Prostate gland (tissue), 2 donors: Measurements from ENCODE around the gene DCC. TPM values are rescaled to one million over a fixed set of nuclear protein-coding genes. Genes with fewer than 3 reads are reported as not detected.

ENCODE experiments used
- DNase-seq: peaks from one replicate; pipeline ENCODE4 v3.0.0-alpha.2; 2019; ENCODE audit warnings: low spot score
- H3K27ac ChIP-seq, 2 donors: fragments of 200-600 bp; sonication (generic); 2 replicates each; pipeline ENCODE4 v1.5.1; 2017 to 2019
- H3K27me3 ChIP-seq: fragments of 200-600 bp; sonication (generic); replicated peaks from 2 replicates; pipeline ENCODE4 v1.5.1; 2019; ENCODE audit not compliant: insufficient read depth
- H3K36me3 ChIP-seq, 2 donors: fragments of 200-600 bp; sonication (generic); 1 replicate in 1 of 2; 2 replicates in 1 of 2; pipeline versions ENCODE4 v1.5.1 to v1.8.1; 2017 to 2019
- H3K4me1 ChIP-seq: fragments of 200-600 bp; sonication (generic); replicated peaks from 2 replicates; pipeline ENCODE4 v1.5.1; 2019
- H3K4me3 ChIP-seq, 2 donors: fragments of 200-600 bp; sonication (generic); 2 replicates each; pipeline ENCODE4 v1.5.1; 2017 to 2019
- H3K9me3 ChIP-seq: fragments of 200-600 bp; sonication (generic); 2 replicates; pipeline ENCODE4 v1.5.1; 2017
- CTCF ChIP-seq, 4 experiments: fragments of 200-600 bp in 2 of 4; fragments of 450-650 bp in 2 of 4; sonication (generic) in 2 of 4; IDR thresholded peaks; 1 replicate in 3 of 4; 2 replicates in 1 of 4; pipeline ENCODE4 v1.5.1; 2016 to 2019; ENCODE audit warnings: antibody characterized with exemption in 4 of 4, mild to moderate bottlenecking in 2 of 4, moderate library complexity in 2 of 4
- POLR2A ChIP-seq: fragments of 450-650 bp; IDR thresholded peaks from one replicate; pipeline ENCODE4 v1.6.1; 2016; ENCODE audit warnings: antibody characterized with exemption, mild to moderate bottlenecking
- POLR2AphosphoS5 ChIP-seq: sonication (generic); formaldehyde crosslinking; IDR thresholded peaks from one replicate; pipeline ENCODE4 v1.6.1; 2017; ENCODE audit warnings: antibody characterized with exemption
- WGBS: methylation state at CpG from one replicate; pipeline ENCODE4 v1.1.5; 2018; 5-methylcytosine and 5-hydroxymethylcytosine counted together
- intact Hi-C: fragments of 100-400 bp; cut with DNase I; formaldehyde crosslinking; loops from one replicate; pipeline ENCODE4 v1.14.2; 2022
- total RNA-seq, 2 donors: library from RNA; depleted of rRNA; stranded (reverse); fragments of >200 nt; gene quantifications; one replicate each; pipeline ENCODE4 v1.1.0, GENCODE V29; 2016

Gene DCC
- total RNA-seq, 2 donors from 2014 or later, result 0.55 to 3.7 TPM

- H3K27ac ChIP-seq, result no peak overlapping the region
- TF ChIP-seq POLR2AphosphoS5 (no peak), POLR2A (no peak), CTCF (IDR thresholded peaks at IDR 0.05) (no peak)
- H3K9me3 ChIP-seq, result no peaks in the 10 kb centered on the region
- H3K36me3 ChIP-seq, result no peaks in the 10 kb centered on the region
- intact Hi-C loops, result no loop called here
- no peak for DNase-seq
- H3K4me3 ChIP-seq, result no peak overlapping the region
- no peaks in the 10 kb centered on the region for H3K27me3 ChIP-seq
- no peaks in the 10 kb centered on the region for H3K4me1 ChIP-seq
Observed at GRCh38 chr18:52691841-52692240, 351.8 kb downstream of the DCC start.

GRCh38 chr18:52694804-52695203 lies 354.8 kb downstream of the DCC start:
- TF ChIP-seq CTCF (IDR thresholded peaks at IDR 0.05) (no peak), POLR2AphosphoS5 (no peak), POLR2A (no peak)
- H3K4me1 ChIP-seq, result no peaks in the 10 kb centered on the region
- H3K4me3 ChIP-seq, result no peak overlapping the region
- H3K9me3 ChIP-seq, result no peaks in the 10 kb centered on the region
- intact Hi-C loops, result no loop called here
- no peaks in the 10 kb centered on the region for H3K27me3 ChIP-seq
- H3K27ac ChIP-seq, result no peak overlapping the region
- WGBS, result 72% methylated on average over 1 of the region's 1 CpG
- H3K36me3 ChIP-seq, result no peaks in the 10 kb centered on the region
- DNase-seq, result no peak

- Histone ChIP-seq H3K4me3 (no peak overlapping the region), H3K27me3 (no peaks in the 10 kb centered on the region), H3K27ac (no peak overlapping the region), H3K9me3 (no peaks in the 10 kb centered on the region), H3K36me3 (no peaks in the 10 kb centered on the region), H3K4me1 (no peaks in the 10 kb centered on the region)
- 89% methylated on average over 9 of the region's 9 CpGs for WGBS
- intact Hi-C loops, result no loop called here
- TF ChIP-seq POLR2AphosphoS5 (no peak), POLR2A (no peak), CTCF (IDR thresholded peaks at IDR 0.05) (no peak)
- no peak for DNase-seq
Observed at GRCh38 chr18:52700116-52700515, 360.1 kb downstream of the DCC start.

- H3K27me3 ChIP-seq, result no peaks in the 10 kb centered on the region
- TF ChIP-seq POLR2A (no peak), POLR2AphosphoS5 (no peak)
- intact Hi-C loops, result no loop called here
- no peaks in the 10 kb centered on the region for H3K4me1 ChIP-seq
- no peaks in the 10 kb centered on the region for H3K9me3 ChIP-seq
- H3K4me3 ChIP-seq, result no peak overlapping the region
- WGBS, result 55% methylated on average over 2 of the region's 2 CpGs
- no peak overlapping the region for H3K27ac ChIP-seq
- no peaks in the 10 kb centered on the region for H3K36me3 ChIP-seq
- no peak for DNase-seq
Observed at GRCh38 chr18:52700816-52701215, 360.8 kb downstream of the DCC start.

- H3K4me3 ChIP-seq, result no peak overlapping the region
- no peaks in the 10 kb centered on the region for H3K9me3 ChIP-seq
- intact Hi-C loops, result no loop called here
- TF ChIP-seq POLR2AphosphoS5 (no peak), POLR2A (no peak), CTCF (IDR thresholded peaks at IDR 0.05) (no peak)
- no peaks in the 10 kb centered on the region for H3K4me1 ChIP-seq
- no peaks in the 10 kb centered on the region for H3K27me3 ChIP-seq
- H3K36me3 ChIP-seq, result no peaks in the 10 kb centered on the region
- no peak for DNase-seq
- 83% methylated on average over 5 of the region's 5 CpGs for whole genome bisulfite sequencing
- H3K27ac ChIP-seq, result no peak overlapping the region
Observed at GRCh38 chr18:52701219-52701935, 361.4 kb downstream of the DCC start.
